Liver (tissue), 3 donors: ENCODE results near the gene GCNT4.

Source experiments
- CTCF ChIP-seq: fragments of 150-350 bp; IDR thresholded peaks from 2 replicates; pipeline ENCODE4 v1.5.1; 2017; ENCODE audit warnings: improper control_type of control experiment, low read depth, low read length; ENCODE audit not compliant: missing input control
- EGR1 ChIP-seq, 2 donors: IDR thresholded peaks; 2 replicates each; pipeline ENCODE4 v1.6.1; 2016 to 2018; ENCODE audit warnings: antibody characterized with exemption in 2 of 2, low read depth in 2 of 2
- REST ChIP-seq: IDR thresholded peaks from 2 replicates; pipeline ENCODE4 v1.6.1; 2016; ENCODE audit warnings: antibody characterized with exemption, mild to moderate bottlenecking
- TAF1 ChIP-seq: conservative IDR thresholded peaks from 2 replicates; pipeline ENCODE4 v1.6.1; 2016; ENCODE audit warnings: antibody characterized with exemption, mild to moderate bottlenecking
- YY1 ChIP-seq: IDR thresholded peaks from 2 replicates; pipeline ENCODE4 v1.6.1; 2016; ENCODE audit warnings: antibody characterized with exemption, mild to moderate bottlenecking
- TF ChIP-seq, protein P1 (sequence below): IDR thresholded peaks from 2 replicates; pipeline ENCODE4 v1.6.1; 2016; ENCODE audit warnings: antibody characterized with exemption
- TF ChIP-seq, protein P2 (sequence below): IDR thresholded peaks from 2 replicates; pipeline ENCODE4 v1.6.1; 2016; ENCODE audit warnings: antibody characterized with exemption
- donor health status: healthy.
- donor health status: healthy.

- TF ChIP-seq CTCF (no peak), TAF1 (no peak), REST (no peak), EGR1 (IDR thresholded peaks at IDR 0.05; ENCODE audit: low read depth in 2 of 2) (no peak), YY1 (no peak)
- TF ChIP-seq, protein P1, sequence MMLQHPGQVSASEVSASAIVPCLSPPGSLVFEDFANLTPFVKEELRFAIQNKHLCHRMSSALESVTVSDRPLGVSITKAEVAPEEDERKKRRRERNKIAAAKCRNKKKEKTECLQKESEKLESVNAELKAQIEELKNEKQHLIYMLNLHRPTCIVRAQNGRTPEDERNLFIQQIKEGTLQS = no peak
- TF ChIP-seq, protein P2, sequence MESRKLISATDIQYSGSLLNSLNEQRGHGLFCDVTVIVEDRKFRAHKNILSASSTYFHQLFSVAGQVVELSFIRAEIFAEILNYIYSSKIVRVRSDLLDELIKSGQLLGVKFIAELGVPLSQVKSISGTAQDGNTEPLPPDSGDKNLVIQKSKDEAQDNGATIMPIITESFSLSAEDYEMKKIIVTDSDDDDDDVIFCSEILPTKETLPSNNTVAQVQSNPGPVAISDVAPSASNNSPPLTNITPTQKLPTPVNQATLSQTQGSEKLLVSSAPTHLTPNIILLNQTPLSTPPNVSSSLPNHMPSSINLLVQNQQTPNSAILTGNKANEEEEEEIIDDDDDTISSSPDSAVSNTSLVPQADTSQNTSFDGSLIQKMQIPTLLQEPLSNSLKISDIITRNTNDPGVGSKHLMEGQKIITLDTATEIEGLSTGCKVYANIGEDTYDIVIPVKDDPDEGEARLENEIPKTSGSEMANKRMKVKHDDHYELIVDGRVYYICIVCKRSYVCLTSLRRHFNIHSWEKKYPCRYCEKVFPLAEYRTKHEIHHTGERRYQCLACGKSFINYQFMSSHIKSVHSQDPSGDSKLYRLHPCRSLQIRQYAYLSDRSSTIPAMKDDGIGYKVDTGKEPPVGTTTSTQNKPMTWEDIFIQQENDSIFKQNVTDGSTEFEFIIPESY = no peak
These were observed at the start of gene GCNT4 for GRCh38 chr5:75052192-75053053.
